ENCODE data around the gene MINDY3.
"Not testable (repeated sequence)": the region's sequence is repeated elsewhere in the genome, so short reads cannot be mapped to it uniquely, and the experiment has no call there.

MINDY3 gene

DNA sequence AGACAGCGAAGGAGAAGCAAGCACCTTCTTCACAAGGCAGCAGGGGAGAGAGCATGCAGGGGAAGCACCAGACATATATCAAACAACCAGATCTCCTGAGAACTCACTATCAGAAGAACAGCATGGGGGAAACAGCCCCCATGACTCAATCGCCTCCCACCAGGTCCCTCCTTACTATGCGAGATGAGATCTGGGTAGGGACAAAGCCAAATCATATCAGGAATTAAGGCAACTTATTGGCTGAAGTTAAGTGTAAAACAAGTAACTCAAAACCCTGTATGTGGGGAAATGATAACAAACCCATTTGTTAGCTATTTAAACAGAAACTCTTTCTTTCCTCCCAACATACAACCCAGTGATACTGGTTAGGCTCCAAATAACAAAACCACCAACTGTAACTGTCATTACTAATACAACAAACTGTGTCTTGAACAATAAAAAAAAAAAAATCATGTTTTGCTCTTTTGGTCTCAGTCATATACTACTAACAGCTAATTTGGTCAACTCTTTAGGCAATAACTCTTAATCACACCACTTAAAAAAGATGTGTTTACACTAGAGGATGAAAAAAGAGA lies 57.8 kb downstream of the MINDY3 start:
- DNase-seq = peak; percentile 93

DNA sequence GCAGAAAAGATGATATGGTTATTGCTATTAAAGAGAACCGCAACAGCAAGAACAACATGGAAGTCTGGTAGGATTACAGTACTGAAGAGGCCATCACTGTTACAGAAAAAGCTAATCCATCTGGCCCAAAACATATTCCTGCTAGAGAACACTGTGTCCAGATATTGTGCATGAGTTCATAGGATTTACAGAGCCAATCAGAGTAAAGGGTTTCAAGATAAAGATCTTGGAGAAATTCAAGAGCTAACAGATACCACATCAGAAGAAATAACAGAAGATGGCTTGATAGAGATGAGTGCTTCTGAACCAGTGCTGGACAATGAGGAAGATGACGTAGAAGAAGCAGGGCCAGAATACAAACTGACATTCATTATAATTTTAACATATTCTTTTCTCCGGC lies 58.7 kb downstream of the MINDY3 start:
- no peak for DNase-seq

DNA sequence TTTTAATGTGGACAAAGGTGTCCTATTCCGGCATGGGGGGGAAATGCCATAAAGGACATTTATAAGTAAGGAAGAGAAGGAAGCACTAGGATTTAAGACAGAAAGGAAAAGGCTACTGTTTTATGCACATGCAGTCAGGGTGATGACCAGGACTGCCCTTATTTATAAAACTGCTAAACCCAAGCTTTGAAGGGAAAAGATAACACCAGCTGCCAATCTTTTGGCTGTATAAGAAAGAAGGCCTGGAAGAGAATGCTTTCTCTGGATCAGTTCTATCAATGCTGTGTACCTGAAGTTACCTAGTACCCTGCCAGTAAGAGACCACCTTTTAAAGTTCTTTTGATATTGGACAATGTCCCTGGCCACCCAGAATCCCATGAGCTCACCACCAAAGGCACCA lies 59.2 kb downstream of the MINDY3 start:
- peak; percentile 40 for DNase-seq

DNA sequence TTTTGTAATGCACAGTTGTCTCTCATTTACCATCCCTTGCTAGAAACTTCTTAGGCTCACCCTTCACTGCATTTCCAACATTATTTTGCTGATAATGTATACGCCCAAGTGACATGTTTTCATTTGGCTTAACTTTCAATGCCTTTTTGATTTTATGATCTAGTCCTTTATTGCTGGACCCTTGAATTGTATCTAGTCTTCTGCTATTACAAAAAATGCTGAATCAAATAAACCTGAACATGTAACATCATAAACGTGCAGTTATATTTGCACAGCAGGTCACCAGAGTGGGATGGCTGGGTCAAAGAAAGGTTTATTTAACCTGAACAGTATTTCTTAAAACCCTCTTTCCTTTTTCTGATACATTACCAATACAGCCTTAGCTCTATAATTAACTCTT lies 63.0 kb downstream of the MINDY3 start:
- no peak for DNase-seq

DNA sequence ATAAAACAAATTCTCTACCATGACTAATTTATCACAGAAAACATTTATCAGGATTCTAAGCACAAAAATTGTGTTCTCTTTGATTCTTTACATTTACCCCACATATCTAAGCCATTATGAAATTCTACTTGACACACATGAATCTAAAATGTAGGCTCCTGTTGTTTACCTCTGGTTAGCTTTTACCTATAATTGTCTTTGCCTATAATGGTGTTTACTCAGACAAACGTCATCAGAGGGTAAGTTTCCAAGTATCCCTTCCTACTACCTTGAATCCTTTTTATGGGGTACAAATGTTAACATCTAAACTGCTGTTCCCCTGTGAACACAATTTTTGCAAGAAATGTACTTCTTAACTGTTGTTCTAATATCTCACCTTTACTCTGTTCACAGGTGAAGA lies 63.5 kb downstream of the MINDY3 start:
- no peak for DNase-seq

DNA sequence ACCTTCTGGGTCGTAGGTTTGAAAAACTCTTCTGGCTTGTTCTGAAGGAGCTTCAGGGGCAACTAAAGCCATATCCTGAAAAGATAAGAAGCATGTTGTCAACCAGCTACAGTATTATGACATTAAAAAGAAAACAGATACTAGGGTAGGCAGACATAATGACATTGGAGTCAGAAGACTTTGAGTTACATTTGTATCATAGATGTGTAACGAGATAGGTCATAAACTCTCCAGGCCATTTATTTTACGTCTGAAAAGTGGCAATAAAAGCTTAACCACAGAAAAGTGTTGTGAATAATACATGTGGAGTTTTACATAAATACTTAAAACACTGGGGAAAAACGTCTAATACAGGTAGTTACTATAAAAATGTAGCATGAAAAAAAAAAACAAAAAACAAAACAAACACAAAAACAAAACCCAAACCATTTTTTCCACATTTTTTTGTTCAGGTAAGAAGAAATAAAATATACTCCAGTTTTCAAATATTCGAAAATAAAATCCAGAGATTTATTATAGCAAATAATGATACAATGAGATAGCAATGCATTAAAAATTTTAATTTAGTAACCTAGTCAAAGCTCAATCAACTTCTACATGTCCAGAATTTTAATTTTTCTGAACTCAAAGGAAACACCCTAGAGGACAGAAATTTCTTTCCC lies 64.1 kb downstream of the MINDY3 start:
- peak; percentile 10 for DNase-seq

DNA sequence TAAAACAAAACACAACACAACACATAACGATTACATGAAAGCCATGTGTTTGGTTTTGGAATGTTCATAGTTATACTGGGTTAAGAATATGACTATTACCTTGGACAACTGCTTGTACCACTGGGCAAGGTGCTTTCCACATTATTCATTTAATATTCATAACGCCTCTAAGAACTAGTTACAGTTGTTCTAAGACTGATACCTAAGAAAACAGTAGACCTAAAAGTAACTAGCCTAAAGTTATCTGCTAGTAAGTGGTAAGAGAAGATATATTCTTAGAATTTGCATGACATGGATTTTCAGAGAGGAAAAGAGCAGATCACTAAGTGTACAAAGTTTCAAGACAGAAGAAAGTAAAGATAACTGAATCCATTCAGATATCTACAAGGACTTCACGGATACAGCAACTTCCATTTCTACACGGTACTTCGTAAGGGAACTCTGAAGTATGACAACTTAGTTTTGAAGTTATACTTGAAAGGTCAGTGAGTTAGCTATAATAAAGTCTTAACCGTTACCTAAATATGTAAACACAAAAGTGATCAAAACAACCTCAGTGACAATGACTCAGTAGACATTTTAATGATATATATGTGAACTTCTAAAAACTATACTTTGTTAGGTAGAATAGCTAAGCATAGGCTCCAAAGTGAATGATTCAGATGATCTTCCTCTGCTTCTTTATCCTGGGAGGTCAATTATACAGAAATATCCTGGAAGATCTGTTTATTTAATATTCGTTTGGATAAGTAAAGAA lies 65.1 kb downstream of the MINDY3 start:
- DNase-seq = peak; percentile 8

DNA sequence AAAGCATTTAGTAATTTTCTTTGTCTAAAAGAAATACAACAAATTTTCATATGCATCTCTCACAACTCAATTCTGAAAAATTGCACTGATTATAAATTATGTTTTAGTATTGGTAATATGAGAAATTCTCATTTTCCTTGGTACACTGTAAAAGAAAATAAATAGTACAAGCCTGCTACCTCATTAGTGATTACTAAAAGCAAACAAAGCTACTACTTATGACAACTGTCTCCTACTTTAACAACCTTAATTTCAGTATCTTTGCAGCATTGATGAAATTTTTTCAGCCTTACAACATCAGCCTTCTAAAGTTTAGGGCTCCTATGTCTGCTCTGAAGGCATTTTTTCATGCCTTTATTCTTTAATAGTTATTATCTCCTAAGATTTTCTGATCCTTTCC lies 65.7 kb downstream of the MINDY3 start:
- DNase-seq = no peak

DNA sequence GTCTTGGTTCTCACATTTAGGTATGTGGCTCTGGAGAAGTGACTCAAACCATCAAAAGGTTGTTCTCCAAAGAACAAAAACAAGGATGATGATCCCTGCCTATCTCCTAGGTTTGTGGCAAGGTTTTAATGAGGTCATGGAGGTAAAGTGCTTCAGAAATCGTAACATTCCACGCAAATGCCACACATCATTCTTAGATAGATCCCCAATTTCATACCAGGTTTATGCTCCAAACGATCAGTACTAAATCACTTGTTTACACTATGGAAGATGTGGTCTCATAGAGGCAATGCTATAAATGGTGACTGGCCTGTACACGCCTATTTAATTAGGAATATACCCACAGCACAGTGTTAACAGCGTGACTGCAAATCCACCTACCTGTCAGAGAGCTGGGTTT lies 66.6 kb downstream of the MINDY3 start:
- DNase-seq = no peak

DNA sequence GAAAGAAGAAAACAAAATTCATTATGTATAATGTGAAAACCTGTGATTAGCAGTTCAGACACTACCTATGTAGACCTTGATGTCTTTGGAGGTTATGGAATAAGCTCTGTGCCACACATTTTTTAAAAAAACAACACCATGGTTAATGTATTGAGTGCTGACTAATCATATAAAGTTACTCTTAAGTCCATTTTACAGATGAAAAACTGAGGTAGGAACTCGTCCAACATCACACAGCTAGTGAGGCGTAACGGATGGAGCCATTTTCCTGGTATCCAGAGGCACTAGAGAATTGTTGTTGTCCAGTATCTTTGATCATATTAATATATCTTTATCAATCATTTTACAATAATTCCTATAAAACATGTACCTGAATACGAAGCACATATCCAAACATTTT lies 67.5 kb downstream of the MINDY3 start:
- no peak for DNase-seq

DNA sequence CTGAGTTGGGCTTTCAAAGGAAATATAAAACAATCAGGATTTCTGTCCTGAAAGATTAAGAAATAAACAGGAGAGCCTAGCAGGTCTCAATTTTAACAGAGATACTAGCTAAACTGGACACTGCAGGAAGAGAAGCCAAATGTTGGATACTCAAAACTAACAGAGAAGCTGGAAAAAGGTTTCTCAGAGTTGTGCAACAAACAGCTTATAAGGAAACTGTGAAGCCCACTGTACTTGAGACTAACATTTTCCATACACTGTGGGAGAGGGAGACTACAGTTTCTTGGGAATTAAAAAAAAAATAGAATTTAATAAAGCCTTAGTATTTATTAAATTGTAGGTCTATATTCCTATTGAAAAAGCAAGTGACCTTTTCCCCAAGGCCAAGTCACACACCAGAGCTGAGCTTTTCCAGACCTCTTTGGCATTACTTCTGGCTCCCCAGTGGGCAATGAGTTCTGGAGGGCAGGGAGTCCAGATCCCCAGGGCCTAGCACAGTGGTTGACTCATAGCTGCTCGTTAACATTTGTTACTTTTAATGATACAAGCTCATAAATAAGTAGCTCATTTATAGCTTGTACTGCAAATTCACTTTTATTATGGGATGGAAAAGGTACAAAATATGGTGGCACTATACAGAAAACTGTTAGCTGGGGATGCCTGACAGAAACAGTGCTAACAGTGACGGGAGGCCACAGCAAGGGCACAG lies 68.3 kb downstream of the MINDY3 start:
- DNase-seq = no peak

DNA sequence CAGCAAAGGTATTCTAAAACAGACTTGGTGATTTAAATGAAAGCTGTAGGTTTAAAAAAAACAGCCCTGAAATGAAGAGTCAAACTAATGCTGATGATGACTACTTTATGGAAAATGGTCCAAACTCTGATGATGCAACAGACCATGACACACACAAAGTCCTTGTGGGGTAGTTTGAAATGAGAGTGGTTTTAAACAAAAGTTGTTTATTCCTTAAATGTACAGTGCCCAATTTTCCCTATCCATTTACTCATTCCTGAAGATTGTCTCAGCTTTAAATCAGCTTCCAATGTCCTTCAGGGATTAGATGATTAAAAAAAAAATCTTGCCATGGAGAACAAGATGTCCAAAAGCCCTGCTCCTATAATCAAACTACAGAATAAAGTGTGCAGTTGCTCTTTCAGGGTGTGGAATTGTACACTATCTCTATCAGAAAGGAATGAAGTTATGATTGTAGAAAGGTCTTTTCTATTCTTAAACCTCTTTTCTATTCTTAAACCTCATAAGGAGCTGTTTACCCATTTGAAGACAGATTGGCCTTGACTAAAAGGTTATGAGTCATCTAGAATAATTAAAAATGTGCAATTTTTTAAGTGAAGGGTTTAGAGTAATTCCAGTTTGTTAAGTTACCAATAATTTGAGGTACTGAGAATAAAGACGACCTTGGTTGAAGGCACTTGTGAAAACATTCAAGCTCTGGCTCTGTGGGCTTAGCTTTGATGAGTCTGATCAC lies 70.3 kb downstream of the MINDY3 start:
- no peak for DNase-seq

DNA sequence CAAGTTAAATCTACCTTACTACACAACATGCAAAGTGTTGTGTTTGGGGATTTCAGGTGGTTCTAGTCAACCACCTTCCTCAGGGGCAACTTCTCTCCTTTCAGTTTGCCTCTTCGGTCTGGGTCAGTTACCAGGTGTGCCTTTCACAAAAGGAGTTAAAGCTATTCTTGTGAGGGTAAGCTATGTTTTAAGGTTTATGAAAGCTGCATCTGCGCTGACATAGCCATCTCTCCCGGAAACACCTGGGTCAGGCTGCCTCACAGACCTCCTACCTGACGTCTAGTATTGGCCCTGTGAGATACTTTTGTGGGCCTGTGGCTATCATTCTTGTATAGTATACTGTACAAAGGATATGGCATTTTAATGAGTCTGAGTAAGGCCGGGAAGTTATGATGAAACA lies 72.9 kb downstream of the MINDY3 start:
- DNase-seq = no peak

DNA sequence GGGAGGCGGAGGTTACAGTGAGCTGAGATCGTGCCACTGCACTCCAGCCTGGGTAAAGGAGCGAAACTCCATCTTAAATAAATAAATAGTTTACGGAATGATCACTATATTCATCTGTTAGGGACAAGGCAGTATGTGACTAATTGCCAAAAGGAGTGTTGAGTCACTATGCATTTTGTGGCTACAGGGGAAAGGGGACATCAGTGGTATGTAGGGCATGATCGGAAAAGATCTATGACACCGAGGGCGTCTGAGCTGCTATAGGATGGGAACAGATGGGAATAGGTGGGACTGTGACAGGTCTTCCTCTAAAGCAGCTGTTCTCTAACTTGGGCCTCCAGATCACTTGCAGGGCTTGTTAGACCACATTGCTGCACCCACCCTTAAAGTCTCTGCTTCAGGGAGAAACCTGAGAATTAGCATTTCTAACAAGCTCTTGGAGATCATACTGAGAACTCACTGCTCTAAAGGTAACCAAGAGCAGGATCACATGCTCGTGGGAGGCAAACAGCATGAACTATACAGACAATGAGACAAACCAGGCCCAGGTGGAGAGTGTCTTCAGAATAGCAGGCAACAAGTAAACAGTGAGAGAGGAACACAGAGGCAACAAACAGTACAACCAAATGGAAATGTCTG lies 75.5 kb downstream of the MINDY3 start:
- no peak for DNase-seq

DNA sequence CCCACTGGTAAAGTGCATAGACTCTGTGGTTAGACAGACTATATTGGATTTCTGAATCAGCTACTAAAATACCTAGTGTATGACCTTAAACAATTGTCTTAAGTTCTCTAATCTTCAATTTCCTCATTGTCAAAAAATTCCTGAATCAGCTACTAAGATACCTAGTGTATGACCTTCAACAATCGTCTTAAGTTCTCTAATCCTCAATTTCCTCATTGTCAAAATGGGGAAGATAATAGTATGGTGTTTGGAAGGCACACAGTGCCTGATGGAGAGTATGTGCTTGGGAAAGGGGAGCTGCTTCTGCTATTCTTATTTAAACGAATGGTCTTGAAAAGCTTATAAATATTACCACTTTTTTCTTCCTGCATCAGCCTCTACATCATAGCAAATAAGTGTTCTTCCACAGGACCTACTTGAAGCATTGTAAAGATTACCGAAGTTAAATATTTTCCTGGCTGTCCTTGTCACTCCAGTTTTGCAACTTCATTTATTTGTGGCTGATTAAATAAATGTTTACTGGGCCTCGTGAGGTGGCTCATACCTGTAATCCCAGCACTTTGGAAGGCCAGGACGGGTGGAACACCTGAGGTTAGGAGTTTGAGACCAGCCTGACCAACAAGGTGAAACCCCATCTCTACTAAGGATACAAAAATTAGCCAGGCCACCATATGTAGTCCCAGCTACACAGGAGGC lies 76.2 kb downstream of the MINDY3 start:
- DNase-seq = no peak

DNA sequence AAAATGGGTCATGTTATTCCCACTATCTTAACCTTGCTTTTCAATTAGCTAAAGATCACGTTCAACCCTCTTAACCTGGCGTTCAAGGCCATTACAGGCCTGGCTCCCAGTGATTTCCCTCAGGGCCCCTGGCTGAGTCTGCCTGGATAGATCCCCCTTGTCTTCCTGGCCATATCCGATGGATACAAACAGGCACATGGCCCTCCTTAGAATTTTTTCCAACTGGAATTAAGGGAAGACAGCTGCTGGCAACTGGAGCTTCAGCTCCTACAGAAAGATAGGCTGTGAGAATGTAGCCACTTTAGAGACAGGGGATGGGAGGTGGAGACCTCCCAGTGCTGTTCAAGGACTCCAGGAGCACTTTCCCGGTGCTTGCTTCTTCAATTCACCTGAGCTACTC lies 77.5 kb downstream of the MINDY3 start:
- no peak for DNase-seq

DNA sequence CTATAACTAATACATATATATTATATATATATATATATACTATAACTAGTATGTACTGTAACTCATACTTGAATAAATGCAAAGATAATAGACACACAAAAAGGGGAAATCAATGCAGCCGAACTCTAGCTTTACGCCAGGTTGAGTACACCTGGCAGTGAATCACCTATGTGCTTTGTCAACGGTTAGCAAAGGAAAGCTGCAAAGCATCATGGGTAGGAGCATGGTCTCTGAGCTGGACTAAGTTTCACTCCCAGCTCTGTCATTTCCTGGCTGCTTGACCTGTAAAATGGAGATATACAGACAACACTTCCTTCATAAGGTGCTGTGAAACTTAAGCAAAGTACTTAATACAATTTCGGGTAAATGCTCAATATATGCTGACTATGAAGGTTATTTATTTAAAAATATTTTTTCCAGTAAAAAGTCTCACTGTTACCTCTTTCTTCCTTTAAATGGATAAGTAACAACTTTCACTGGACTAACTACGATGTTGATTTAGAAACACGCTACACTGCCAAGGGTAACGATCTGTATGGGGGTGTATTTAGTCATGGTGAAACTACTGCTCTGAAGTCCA lies 78.8 kb downstream of the MINDY3 start:
- no peak for DNase-seq

DNA sequence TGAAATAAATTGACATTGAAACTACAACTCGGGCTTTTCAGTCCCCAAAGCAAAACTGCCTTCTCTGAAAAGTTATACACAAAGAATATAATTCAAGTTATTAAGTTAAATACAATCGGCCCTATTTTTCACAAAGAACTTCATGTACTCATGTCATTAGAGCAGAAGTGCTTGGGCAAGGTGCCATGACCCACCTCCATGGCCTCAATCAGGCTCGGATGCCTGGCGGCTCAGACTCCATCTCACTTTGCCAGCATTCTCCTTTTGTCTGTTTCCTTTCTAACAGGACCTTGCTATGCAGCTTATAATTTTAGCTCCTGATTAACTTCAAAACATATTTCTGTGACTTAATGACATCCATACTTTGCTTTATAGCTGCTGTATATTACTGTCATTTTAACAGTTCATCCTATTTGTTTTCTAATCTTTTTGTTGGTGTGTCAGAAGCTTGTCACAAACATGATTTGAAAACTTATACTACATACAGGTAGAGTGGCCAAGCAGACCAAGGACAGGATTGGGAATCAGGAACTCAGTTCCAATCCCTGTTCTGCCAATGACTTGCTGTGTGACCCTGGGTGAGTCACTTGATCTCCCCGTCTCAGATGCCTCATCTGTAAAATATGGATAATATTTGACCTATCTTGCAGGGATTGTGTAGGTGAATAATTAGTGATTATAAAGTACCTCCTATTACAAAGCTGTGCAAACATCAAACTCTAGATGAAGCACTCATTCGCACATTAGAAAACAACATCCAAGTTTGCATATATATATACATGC lies 79.8 kb downstream of the MINDY3 start:
- no peak for DNase-seq

DNA sequence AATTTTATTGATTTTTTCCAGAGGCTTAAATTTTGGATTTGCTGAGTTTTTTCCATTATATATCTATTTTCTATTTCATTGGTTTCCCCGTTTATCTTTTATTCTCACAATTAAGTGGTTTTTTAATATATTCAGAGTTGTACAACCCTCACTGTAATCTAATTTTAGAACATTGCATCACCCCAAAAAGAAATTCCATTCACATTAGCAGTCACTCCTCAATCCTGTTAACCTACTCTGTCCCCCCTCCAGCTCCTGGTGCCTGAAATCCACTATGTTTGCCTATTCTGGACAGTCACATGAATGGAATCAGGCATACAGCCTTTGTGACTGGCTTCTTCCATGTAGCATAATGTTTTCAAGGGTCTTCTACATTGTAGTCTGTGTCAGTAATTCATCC lies 84.8 kb downstream of the MINDY3 start:
- no peak for DNase-seq

DNA sequence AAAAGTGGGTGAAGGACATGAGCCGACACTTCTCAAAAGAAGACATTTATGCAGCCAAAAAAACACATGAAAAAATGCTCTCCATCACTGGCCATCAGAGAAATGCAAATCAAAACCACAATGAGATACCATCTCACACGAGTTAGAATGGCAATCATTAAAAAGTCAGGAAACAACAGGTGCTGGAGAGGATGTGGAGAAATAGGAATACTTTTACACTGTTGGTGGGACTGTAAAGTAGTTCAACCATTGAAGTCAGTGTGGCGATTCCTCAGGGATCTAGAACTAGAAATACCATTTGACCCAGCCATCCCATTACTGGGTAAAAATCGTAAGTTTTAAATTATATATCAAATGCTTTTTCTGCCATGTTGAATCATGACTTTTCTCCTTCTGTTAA lies 85.8 kb downstream of the MINDY3 start:
- not testable (repeated sequence) for DNase-seq

Data from hematopoietic multipotent progenitor cell treated with erythropoietin and hydrocortisone succinate and interleukin-3 and kit ligand, for 4 days (in vitro differentiated cells).